Measurements from ENCODE around the gene CHRND. TPM values are rescaled to one million over a fixed set of nuclear protein-coding genes. Genes with fewer than 3 reads are reported as not detected.
A peak's percentile ranks its signal among the peaks of the same experiment; 100 is the strongest.
"Not testable (repeated sequence)": the region's sequence is repeated elsewhere in the genome, so short reads cannot be mapped to it uniquely, and the experiment has no call there.

CHRND gene
- total RNA-seq, 2 experiments from 2014 or later: not detected

GRCh38 chr2:232527905-232528470 lies 2.0 kb downstream of the CHRND start:
- ChIA-PET POLR2A (no interaction called here), CTCF (no interaction called here)
- DNase-seq: no peak
- Mint-ChIP-seq H3K9me3 (no peaks in the 10 kb centered on the region), H3K27ac (no peak overlapping the region), H3K4me1 (ENCODE audit: low read depth) (peaks cover 13% of the 10 kb centered on the region), H3K27me3 (peaks cover 38% of the 10 kb centered on the region), H3K36me3 (no peaks in the 10 kb centered on the region), H3K4me3 (no peak overlapping the region)
- intact Hi-C loops (cut with micrococcal nuclease): loop anchor here (10.0 kb wide), 1 partner anchor 623 kb away; no protein-coding TSS in a partner anchor

- ChIA-PET POLR2A (no interaction called here), CTCF (no interaction called here)
- Mint-ChIP-seq H3K4me3 (no peak overlapping the region), H3K36me3 (no peaks in the 10 kb centered on the region), H3K4me1 (ENCODE audit: low read depth) (peaks cover 11% of the 10 kb centered on the region), H3K27me3 (peaks cover 36% of the 10 kb centered on the region), H3K27ac (no peak overlapping the region), H3K9me3 (no peaks in the 10 kb centered on the region)
- intact Hi-C loops (cut with micrococcal nuclease): loop anchor here (10.0 kb wide), 1 partner anchor 624 kb away; no protein-coding TSS in a partner anchor
- no peak for DNase-seq
Measured at GRCh38 chr2:232528746-232529460, 2.9 kb downstream of the CHRND start.

DNA sequence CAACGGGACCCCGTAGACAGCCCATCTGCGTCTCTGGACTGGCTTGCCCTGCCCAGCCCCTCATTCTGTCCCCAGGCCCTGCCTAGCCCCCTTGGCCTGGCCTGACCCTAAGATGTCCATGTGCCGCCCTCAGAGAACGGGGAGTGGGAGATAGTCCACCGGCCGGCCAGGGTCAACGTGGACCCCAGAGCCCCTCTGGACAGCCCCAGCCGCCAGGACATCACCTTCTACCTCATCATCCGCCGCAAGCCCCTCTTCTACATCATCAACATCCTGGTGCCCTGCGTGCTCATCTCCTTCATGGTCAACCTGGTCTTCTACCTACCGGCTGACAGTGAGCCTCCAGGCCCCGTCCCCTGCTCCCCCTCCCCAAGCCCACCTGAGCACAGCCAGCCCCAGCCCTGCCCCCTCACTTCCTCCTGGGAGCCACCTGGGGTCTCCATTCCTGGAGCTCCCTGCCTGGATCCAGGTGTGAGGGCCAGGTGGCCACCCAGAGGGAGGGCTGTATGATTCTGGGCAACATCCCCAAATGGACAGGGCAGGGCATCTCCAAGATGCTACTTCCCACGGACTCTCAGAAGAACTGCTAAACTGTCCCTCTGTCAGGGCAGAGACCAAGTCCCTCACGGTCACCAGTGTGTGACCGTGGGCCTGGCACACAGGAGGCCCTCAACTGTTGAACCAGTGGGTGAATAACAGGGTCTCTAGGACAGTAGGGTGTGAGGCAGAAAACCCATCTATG lies 4.0 kb downstream of the CHRND start:
- Mint-ChIP-seq H3K27ac (no peak overlapping the region), H3K36me3 (no peaks in the 10 kb centered on the region), H3K4me3 (no peak overlapping the region), H3K4me1 (ENCODE audit: low read depth) (peaks cover 5% of the 10 kb centered on the region), H3K27me3 (peaks cover 29% of the 10 kb centered on the region), H3K9me3 (no peaks in the 10 kb centered on the region)
- CTCF ChIA-PET: interaction anchor here (1.0 kb wide), 1 partner anchor 7 kb away, joined by 4 read pairs; no protein-coding TSS in a partner anchor
- DNase-seq: no peak
- POLR2A ChIA-PET: no interaction called here
- intact Hi-C loops (cut with micrococcal nuclease): loop anchor here (10.0 kb wide), 1 partner anchor 625 kb away; no protein-coding TSS in a partner anchor

DNA sequence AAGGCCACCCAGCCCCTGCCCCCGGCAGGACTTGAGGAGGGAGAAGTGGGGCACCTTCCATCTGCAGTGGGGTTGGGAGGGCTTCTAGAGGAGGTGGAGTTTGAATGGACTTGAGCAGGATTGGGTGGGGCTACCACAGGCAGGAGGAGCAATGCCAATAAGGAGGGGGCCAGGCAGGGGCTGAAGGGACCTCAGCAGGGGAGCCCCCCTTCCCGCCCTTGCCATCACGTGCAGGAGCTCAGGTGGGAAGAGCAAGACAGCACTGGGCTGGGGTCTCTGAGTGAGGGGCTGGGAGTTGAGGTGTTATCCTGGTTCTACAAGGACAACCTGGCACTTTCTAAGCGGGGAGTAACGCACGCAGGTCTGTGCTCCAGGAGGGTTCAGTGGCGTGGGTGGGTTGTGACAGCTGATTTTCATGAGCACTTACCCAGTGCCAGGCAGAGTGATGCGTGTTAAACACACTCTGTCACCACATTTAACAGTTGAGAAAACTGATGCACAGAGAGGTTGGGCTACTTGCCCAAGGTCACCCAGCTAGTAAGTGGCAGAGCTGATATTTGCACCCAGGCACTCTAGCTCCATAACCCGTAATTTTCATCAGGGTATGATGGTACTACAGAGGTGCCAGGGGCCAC lies 4.8 kb downstream of the CHRND start:
- DNase-seq: no peak
- peaks cover 29% of the 10 kb centered on the region for H3K27me3 Mint-ChIP-seq
- peaks cover 5% of the 10 kb centered on the region for H3K4me1 Mint-ChIP-seq (ENCODE audit: low read depth)
- intact Hi-C loops (cut with micrococcal nuclease): no loop called here
- H3K9me3 Mint-ChIP-seq: no peaks in the 10 kb centered on the region
- H3K27ac Mint-ChIP-seq: no peak overlapping the region
- CTCF ChIA-PET: interaction anchor here (1.0 to 1.6 kb wide), 2 partner anchors 8 to 10 kb away, joined by 4 to 5 read pairs; partner anchors contain the start of gene PRSS56
- no peak overlapping the region for H3K4me3 Mint-ChIP-seq
- no peaks in the 10 kb centered on the region for H3K36me3 Mint-ChIP-seq
- POLR2A ChIA-PET: interaction anchor here (1.3 kb wide), 1 partner anchor 9 kb away, joined by 3 read pairs; the partner anchor contains the start of gene CHRNG

- no peak for DNase-seq
- ChIA-PET CTCF (no interaction called here), POLR2A (interaction anchor here (0.8 kb wide), 1 partner anchor 75 kb away, joined by 3 read pairs; no protein-coding TSS in a partner anchor)
- Mint-ChIP-seq H3K27ac (no peak overlapping the region), H3K9me3 (no peaks in the 10 kb centered on the region), H3K4me3 (no peak overlapping the region), H3K36me3 (no peaks in the 10 kb centered on the region), H3K4me1 (ENCODE audit: low read depth) (peaks cover 5% of the 10 kb centered on the region), H3K27me3 (peaks cover 21% of the 10 kb centered on the region)
- intact Hi-C loops (cut with micrococcal nuclease): no loop called here
Measured at GRCh38 chr2:232532419-232532818, 6.5 kb downstream of the CHRND start.

DNA sequence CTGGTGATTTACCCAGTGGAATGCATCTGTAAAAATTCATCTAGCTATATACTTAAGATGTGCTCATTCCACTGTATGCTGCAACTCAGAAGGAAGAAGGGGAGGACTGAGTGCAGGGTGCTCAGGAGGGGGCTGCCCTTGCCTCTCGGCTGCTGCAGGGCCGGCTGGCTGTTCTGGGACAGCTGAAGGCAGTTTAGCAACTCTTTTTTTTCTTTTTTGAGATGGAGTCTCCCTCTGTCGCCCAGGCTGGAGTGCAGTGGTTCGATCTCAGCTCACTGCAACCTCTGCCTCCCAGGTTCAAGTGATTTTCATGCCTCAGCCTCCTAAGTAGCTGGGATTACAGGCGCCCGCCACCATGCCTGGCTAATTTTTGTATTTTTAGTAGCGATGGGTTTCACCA lies 6.9 kb downstream of the CHRND start:
- H3K4me1 Mint-ChIP-seq (ENCODE audit: low read depth); H3K4me3 Mint-ChIP-seq; DNase-seq; CTCF ChIA-PET; H3K27ac Mint-ChIP-seq; H3K36me3 Mint-ChIP-seq; intact Hi-C loops (cut with micrococcal nuclease); H3K9me3 Mint-ChIP-seq: not testable (repeated sequence)
- POLR2A ChIA-PET: interaction anchor here (0.8 kb wide), 1 partner anchor 75 kb away, joined by 3 read pairs; no protein-coding TSS in a partner anchor
- H3K27me3 Mint-ChIP-seq: peaks cover 19% of the 10 kb centered on the region

DNA sequence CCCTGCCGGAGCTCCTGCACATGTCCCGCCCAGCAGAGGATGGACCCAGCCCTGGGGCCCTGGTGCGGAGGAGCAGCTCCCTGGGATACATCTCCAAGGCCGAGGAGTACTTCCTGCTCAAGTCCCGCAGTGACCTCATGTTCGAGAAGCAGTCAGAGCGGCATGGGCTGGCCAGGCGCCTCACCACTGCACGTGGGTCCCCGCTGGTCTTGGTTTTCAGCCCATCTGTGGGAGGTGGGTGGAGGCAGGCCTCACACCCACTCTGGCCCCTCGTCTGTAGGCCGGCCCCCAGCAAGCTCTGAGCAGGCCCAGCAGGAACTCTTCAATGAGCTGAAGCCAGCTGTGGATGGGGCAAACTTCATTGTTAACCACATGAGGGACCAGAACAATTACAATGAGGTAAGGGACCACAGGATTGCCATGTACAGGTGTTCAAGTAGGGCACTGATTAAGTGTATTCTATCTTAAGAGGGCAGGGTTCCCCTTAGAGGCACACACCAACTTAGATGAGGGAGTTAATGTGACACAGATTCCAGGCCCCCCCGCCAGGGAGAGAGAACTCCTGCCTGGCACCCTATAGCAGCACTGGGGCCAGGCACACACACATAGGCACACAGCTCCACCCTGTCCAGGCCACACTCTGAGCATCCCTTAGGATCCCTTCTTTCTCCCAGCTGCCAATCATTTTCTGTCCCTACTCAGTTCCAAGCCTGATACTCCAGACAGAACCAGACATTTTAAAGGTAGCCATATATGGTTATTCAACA lies 8.2 kb downstream of the CHRND start:
- Mint-ChIP-seq H3K27me3 (peaks cover 9% of the 10 kb centered on the region), H3K4me3 (no peak overlapping the region), H3K36me3 (no peaks in the 10 kb centered on the region), H3K4me1 (ENCODE audit: low read depth) (no peaks in the 10 kb centered on the region), H3K27ac (no peak overlapping the region), H3K9me3 (no peaks in the 10 kb centered on the region)
- intact Hi-C loops (cut with micrococcal nuclease): no loop called here
- ChIA-PET POLR2A (no interaction called here), CTCF (interaction anchor here (1.3 kb wide), 1 partner anchor 11 kb away, joined by 4 read pairs; no protein-coding TSS in a partner anchor)
- DNase-seq: no peak

DNA sequence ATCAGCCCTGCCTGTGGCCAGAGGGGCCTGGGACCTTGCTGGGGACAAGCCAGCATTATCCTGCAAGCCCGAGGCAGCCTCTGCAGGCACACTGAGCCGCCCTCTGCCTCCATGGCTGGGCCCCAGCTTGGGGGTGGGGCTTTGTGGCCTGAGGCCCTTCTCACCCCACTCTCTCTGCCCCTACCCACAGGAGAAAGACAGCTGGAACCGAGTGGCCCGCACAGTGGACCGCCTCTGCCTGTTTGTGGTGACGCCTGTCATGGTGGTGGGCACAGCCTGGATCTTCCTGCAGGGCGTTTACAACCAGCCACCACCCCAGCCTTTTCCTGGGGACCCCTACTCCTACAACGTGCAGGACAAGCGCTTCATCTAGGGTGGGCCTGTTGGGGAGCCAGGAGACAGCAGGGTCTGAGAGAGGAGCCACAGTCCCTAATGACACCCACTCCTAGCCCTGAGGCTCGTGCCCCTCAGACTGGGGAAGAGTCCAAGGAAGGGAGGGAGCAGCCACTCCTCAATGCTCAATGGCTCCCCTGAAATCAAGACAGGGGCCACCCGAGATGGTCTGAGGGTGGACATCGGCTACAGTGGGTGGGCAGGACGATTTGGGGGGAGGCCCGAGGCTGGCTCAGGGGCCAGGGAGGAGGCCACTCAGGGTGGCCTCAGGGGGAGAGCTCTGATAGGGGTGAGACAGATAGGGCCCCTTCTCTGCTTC lies 9.1 kb downstream of the CHRND start:
- Mint-ChIP-seq H3K36me3 (no peaks in the 10 kb centered on the region), H3K9me3 (no peaks in the 10 kb centered on the region), H3K4me3 (no peak overlapping the region), H3K27me3 (peaks cover 9% of the 10 kb centered on the region), H3K4me1 (ENCODE audit: low read depth) (no peaks in the 10 kb centered on the region), H3K27ac (no peak overlapping the region)
- intact Hi-C loops (cut with micrococcal nuclease): no loop called here
- ChIA-PET POLR2A (no interaction called here), CTCF (no interaction called here)
- no peak for DNase-seq

- H3K36me3 Mint-ChIP-seq: no peaks in the 10 kb centered on the region
- CTCF ChIA-PET: no interaction called here
- peaks cover 7% of the 10 kb centered on the region for H3K27me3 Mint-ChIP-seq
- intact Hi-C loops (cut with micrococcal nuclease): no loop called here
- POLR2A ChIA-PET: no interaction called here
- H3K4me1 Mint-ChIP-seq (ENCODE audit: low read depth): no peaks in the 10 kb centered on the region
- no peak overlapping the region for H3K4me3 Mint-ChIP-seq
- no peak overlapping the region for H3K27ac Mint-ChIP-seq
- DNase-seq: no peak
- H3K9me3 Mint-ChIP-seq: no peaks in the 10 kb centered on the region
Measured at GRCh38 chr2:232535761-232536530, 10.0 kb downstream of the CHRND start.

- peak; percentile 34 for DNase-seq
- Mint-ChIP-seq H3K36me3 (no peaks in the 10 kb centered on the region), H3K4me3 (no peak overlapping the region), H3K9me3 (no peaks in the 10 kb centered on the region), H3K4me1 (ENCODE audit: low read depth) (no peaks in the 10 kb centered on the region), H3K27ac (no peak overlapping the region), H3K27me3 (peaks cover 7% of the 10 kb centered on the region)
- POLR2A ChIA-PET: no interaction called here
- CTCF ChIA-PET: no interaction called here
- intact Hi-C loops (cut with micrococcal nuclease): no loop called here
Measured at GRCh38 chr2:232537079-232537478, 11.1 kb downstream of the CHRND start.

DNA sequence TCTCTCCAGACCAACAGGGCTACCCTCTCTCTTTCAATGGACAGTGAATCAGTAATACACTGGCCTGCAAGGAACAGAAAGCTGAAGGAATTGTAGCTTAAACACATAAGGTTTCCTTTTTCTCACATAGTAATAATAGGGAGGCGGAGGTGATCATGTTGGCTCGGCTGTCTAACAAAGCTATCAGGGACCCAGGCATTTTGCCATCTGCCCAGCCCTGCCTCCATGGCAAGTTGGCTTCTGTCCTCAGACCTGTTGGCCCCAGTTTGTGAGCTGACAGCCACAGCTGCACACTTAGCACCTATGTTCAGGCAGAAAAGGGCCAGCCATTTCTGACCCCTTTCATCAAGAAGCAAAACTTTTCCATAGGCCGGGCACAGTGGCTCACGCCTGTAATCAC lies 11.5 kb downstream of the CHRND start:
- CTCF ChIA-PET: no interaction called here
- POLR2A ChIA-PET: no interaction called here
- Mint-ChIP-seq H3K27ac (no peak overlapping the region), H3K4me1 (ENCODE audit: low read depth) (no peaks in the 10 kb centered on the region), H3K9me3 (no peaks in the 10 kb centered on the region), H3K36me3 (no peaks in the 10 kb centered on the region), H3K27me3 (peaks cover 7% of the 10 kb centered on the region), H3K4me3 (no peak overlapping the region)
- intact Hi-C loops (cut with micrococcal nuclease): no loop called here
- DNase-seq: no peak

All from activated CD4-positive, alpha-beta memory T cell treated with anti-CD3 and anti-CD28 coated beads for 36 hours (primary cell).